A549 (cell line): Measurements from ENCODE around the gene GRID2.
"Not testable (repeated sequence)": the region's sequence is repeated elsewhere in the genome, so short reads cannot be mapped to it uniquely, and the experiment has no call there.

Source experiments
- CHD2 ChIP-seq: fragments of 150-350 bp; IDR thresholded peaks from 2 replicates; pipeline ENCODE4 v1.6.1; 2014; ENCODE audit warnings: low read length; ENCODE audit not compliant: partially characterized antibody
- CTCF ChIP-seq: fragments of >200 bp; sonication (Bioruptor Twin); formaldehyde crosslinking; IDR thresholded peaks from 3 replicates; pipeline ENCODE4 v1.5.1; 2016
- ELK1 ChIP-seq: fragments of 150-350 bp; IDR thresholded peaks from 2 replicates; pipeline ENCODE4 v1.6.1; 2014; ENCODE audit warnings: low read depth, mild to moderate bottlenecking, low read length
- HDAC2 ChIP-seq: fragments of 200-600 bp; sonication (generic); IDR thresholded peaks from 2 replicates; pipeline ENCODE4 v1.6.1; 2016
- MAFK ChIP-seq: fragments of 450-650 bp; IDR thresholded peaks from 2 replicates; pipeline ENCODE4 v1.6.1; 2014; ENCODE audit not compliant: partially characterized antibody
- MAZ ChIP-seq: fragments of 150-350 bp; IDR thresholded peaks from 2 replicates; pipeline ENCODE4 v1.6.1; 2014; ENCODE audit warnings: antibody characterized with exemption, low read depth, low read length, borderline replicate concordance
- NR3C1 ChIP-seq: fragments of >200 bp; sonication (Bioruptor Twin); formaldehyde crosslinking; IDR thresholded peaks from 3 replicates; pipeline ENCODE4 v1.6.1; 2017
- POLR2A ChIP-seq: IDR thresholded peaks from 2 replicates; pipeline ENCODE4 v1.6.1; 2012; ENCODE audit warnings: mild to moderate bottlenecking, low read length
- POLR2AphosphoS2 ChIP-seq: conservative IDR thresholded peaks from 2 replicates; pipeline ENCODE4 v1.6.1; 2012; ENCODE audit warnings: low read length, improper control_type of control experiment, inconsistent platforms
- RCOR1 ChIP-seq: fragments of 150-350 bp; IDR thresholded peaks from 2 replicates; pipeline ENCODE4 v1.6.1; 2014; ENCODE audit warnings: antibody characterized with exemption, low read length, low read depth
- USF2 ChIP-seq: fragments of 450-650 bp; IDR thresholded peaks from 2 replicates; pipeline ENCODE4 v1.6.1; 2014; ENCODE audit warnings: antibody characterized with exemption

GRCh38 chr4:92403525-92403924 is 99.8 kb downstream of the GRID2 start:
- not testable (repeated sequence) for TF ChIP-seq POLR2A, ELK1, CTCF, RCOR1, USF2, MAZ, HDAC2, CHD2, POLR2AphosphoS2, MAFK, NR3C1
